ENCODE data around the gene BUB1B.
A peak's percentile ranks its signal among the peaks of the same experiment; 100 is the strongest.

The BUB1B gene

GRCh38 chr15:40229316-40229715 is 68.4 kb downstream of the BUB1B start:
- H3K4me3 ChIP-seq (ENCODE audit: low read length): no peak overlapping the region
- TF ChIP-seq CTCF (IDR thresholded peaks at IDR 0.05; ENCODE audit: insufficient read depth, low read depth, low read length, missing control alignments): no peak
- DNase-seq (ENCODE audit: low read depth): no peak

GRCh38 chr15:40229956-40230355 is 69.1 kb downstream of the BUB1B start:
- DNase-seq (ENCODE audit: low read depth): no peak
- no peak for TF ChIP-seq CTCF (IDR thresholded peaks at IDR 0.05; ENCODE audit: insufficient read depth, low read depth, low read length, missing control alignments)
- no peak overlapping the region for H3K4me3 ChIP-seq (ENCODE audit: low read length)

GRCh38 chr15:40232625-40233070 is 71.8 kb downstream of the BUB1B start:
- no peak overlapping the region for H3K4me3 ChIP-seq (ENCODE audit: low read length)
- DNase-seq (ENCODE audit: low read depth): peak; percentile 45
- TF ChIP-seq CTCF (IDR thresholded peaks at IDR 0.05; ENCODE audit: insufficient read depth, low read depth, low read length, missing control alignments): no peak

GRCh38 chr15:40233727-40234577 is 73.1 kb downstream of the BUB1B start:
- no peak for TF ChIP-seq CTCF (IDR thresholded peaks at IDR 0.05; ENCODE audit: insufficient read depth, low read depth, low read length, missing control alignments)
- peak; percentile 86 for DNase-seq (ENCODE audit: low read depth)
- no peak overlapping the region for H3K4me3 ChIP-seq (ENCODE audit: low read length)

- TF ChIP-seq CTCF (IDR thresholded peaks at IDR 0.05; ENCODE audit: insufficient read depth, low read depth, low read length, missing control alignments): no peak
- H3K4me3 ChIP-seq (ENCODE audit: low read length): no peak overlapping the region
Measured at GRCh38 chr15:40234783-40235182, 73.9 kb downstream of the BUB1B start.

GRCh38 chr15:40235201-40235885 is 74.5 kb downstream of the BUB1B start:
- TF ChIP-seq CTCF (IDR thresholded peaks at IDR 0.05; ENCODE audit: insufficient read depth, low read depth, low read length, missing control alignments): no peak
- H3K4me3 ChIP-seq (ENCODE audit: low read length): no peak overlapping the region
- no peak for DNase-seq (ENCODE audit: low read depth)

More at GRCh38 chr15:40234783-40235182, 73.9 kb downstream of the BUB1B start:
- DNase-seq (ENCODE audit: low read depth): peak; percentile 69
